Ovary (tissue), 3 donors: ENCODE data around the gene TMEM52B.

Experiments used
- CTCF ChIP-seq, 3 donors: fragments of 450-650 bp in 2 of 3; fragments of 200-600 bp in 1 of 3; IDR thresholded peaks; one replicate each; pipeline versions ENCODE4 v1.5.1 to v1.8.0; 2016 to 2022; ENCODE audit warnings: antibody characterized with exemption in 3 of 3, mild to moderate bottlenecking in 1 of 3
- POLR2A ChIP-seq: fragments of 450-650 bp; IDR thresholded peaks from one replicate; pipeline ENCODE4 v1.6.1; 2017; ENCODE audit warnings: antibody characterized with exemption, mild to moderate bottlenecking, moderate library complexity
- donor health status: DM: no; HTN: no; CAD: no.

DNA sequence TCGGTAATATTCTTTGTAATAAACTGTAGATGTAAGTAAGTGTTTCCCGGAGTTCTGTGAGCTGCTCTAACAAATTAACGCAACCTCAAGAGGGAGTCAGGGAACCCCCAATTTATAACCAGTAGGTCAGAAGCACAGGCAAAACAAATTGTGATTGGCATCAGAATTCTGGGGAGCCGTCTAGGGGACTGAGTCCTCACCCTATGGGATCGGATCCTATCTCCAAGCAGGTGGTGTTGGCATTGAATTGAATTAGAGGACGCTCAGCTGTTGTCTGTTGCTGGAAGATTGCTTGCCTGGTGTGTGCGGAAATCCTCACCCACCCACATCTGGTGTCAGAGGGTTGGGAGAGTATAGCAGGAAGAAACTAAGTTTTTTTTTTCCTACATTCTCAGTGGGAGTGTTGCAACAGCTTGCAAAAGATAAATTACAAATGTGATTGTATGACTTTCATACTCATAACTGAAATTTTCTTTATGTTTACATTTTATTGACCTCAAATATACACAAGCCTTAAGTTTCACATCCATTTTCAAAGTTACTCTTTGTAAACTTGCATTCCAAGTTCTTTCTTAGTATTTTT lies 5.5 kb downstream of the TMEM52B start:
- TF ChIP-seq POLR2A (no peak), CTCF (IDR thresholded peaks at IDR 0.05) (no peak)
